ENCODE results near the gene EPHA8.

EPHA8 gene

GRCh38 chr1:22556391-22557104 is 6.7 kb upstream of the EPHA8 start:
- Histone ChIP-seq H3K27me3 (replicated peaks) (peaks cover 54% of the 10 kb centered on the region), H3K4me3 (ENCODE audit: low read depth, low read length) (no peak overlapping the region), H3K27ac (no peak overlapping the region), H3K36me3 (replicated peaks) (no peaks in the 10 kb centered on the region)
- no peak for DNase-seq
- in situ Hi-C loops (cut with HindIII; ENCODE audit: low pct_ligation_motif_present, low sequenced_read_pairs), result no loop called here
- TF ChIP-seq, protein P1, sequence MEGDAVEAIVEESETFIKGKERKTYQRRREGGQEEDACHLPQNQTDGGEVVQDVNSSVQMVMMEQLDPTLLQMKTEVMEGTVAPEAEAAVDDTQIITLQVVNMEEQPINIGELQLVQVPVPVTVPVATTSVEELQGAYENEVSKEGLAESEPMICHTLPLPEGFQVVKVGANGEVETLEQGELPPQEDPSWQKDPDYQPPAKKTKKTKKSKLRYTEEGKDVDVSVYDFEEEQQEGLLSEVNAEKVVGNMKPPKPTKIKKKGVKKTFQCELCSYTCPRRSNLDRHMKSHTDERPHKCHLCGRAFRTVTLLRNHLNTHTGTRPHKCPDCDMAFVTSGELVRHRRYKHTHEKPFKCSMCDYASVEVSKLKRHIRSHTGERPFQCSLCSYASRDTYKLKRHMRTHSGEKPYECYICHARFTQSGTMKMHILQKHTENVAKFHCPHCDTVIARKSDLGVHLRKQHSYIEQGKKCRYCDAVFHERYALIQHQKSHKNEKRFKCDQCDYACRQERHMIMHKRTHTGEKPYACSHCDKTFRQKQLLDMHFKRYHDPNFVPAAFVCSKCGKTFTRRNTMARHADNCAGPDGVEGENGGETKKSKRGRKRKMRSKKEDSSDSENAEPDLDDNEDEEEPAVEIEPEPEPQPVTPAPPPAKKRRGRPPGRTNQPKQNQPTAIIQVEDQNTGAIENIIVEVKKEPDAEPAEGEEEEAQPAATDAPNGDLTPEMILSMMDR (IDR thresholded peaks at IDR 0.05; ENCODE audit: low read depth, low read length, missing control alignments), result no peak

GRCh38 chr1:22557341-22557950 is 5.8 kb upstream of the EPHA8 start:
- DNase-seq, result no peak
- Histone ChIP-seq H3K36me3 (replicated peaks) (no peaks in the 10 kb centered on the region), H3K4me3 (ENCODE audit: low read depth, low read length) (no peak overlapping the region), H3K27me3 (replicated peaks) (peaks cover 61% of the 10 kb centered on the region), H3K27ac (no peak overlapping the region)
- in situ Hi-C loops (cut with HindIII; ENCODE audit: low pct_ligation_motif_present, low sequenced_read_pairs), result no loop called here
- TF ChIP-seq, protein P1 (IDR thresholded peaks at IDR 0.05; ENCODE audit: low read depth, low read length, missing control alignments), result no peak

- TF ChIP-seq, protein P1 (IDR thresholded peaks at IDR 0.05; ENCODE audit: low read depth, low read length, missing control alignments), result no peak
- Histone ChIP-seq H3K36me3 (replicated peaks) (no peaks in the 10 kb centered on the region), H3K27ac (no peak overlapping the region), H3K27me3 (replicated peaks) (peaks cover 82% of the 10 kb centered on the region), H3K4me3 (ENCODE audit: low read depth, low read length) (no peak overlapping the region)
- DNase-seq, result no peak
- in situ Hi-C loops (cut with HindIII; ENCODE audit: low pct_ligation_motif_present, low sequenced_read_pairs), result no loop called here
These were observed 648 bp downstream of the EPHA8 start for GRCh38 chr1:22563671-22564602.

DNA sequence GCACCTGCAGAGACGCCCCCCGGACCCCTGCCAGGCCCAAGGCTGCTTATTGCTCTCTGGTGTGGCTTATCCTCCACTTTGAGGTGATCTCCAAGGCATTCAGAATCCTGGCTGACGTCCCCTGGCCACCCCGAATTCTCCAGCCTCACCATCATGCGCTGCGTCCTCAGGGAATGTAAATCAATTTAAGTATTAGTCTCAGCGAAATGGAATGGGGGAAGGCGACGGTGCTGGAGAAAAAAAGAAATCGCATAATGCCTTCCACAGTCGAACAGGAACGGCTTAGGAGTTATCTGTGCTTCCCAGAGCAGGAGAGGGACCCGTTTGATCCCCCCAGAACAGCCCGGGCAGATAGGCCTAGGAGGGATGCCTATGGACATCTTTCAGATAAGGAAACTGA is 2.9 kb downstream of the EPHA8 start:
- Histone ChIP-seq H3K4me3 (ENCODE audit: low read depth, low read length) (no peak overlapping the region), H3K27me3 (replicated peaks) (peaks cover 71% of the 10 kb centered on the region), H3K27ac (no peak overlapping the region), H3K36me3 (replicated peaks) (no peaks in the 10 kb centered on the region)
- in situ Hi-C loops (cut with HindIII; ENCODE audit: low pct_ligation_motif_present, low sequenced_read_pairs), result no loop called here
- TF ChIP-seq, protein P1 (IDR thresholded peaks at IDR 0.05; ENCODE audit: low read depth, low read length, missing control alignments), result no peak
- DNase-seq, result no peak

DNA sequence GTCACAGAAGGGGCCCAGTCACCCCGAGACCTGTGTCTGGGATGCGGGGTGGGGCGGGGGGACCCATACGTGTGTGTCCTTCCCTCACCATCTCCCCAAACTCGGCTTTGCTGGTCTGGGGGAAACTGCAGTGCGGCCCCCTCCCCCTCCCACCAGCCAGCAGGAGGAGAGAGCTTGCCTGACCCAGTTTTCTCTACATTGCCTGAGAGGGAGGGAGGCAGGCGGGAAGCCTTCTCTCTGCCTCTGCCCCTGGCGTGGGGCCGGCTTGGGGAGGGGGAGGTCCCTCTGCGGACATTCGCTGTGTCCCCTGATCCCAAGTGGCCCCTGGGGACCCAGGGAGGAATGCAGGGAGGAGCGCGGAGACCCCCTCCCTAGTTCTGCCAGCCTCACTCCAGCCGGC is 3.9 kb downstream of the EPHA8 start:
- no peaks in the 10 kb centered on the region for H3K36me3 ChIP-seq (replicated peaks)
- H3K27ac ChIP-seq, result no peak overlapping the region
- H3K27me3 ChIP-seq (replicated peaks), result peaks cover 61% of the 10 kb centered on the region
- in situ Hi-C loops (cut with HindIII; ENCODE audit: low pct_ligation_motif_present, low sequenced_read_pairs), result no loop called here
- no peak overlapping the region for H3K4me3 ChIP-seq (ENCODE audit: low read depth, low read length)
- TF ChIP-seq, protein P1 (IDR thresholded peaks at IDR 0.05; ENCODE audit: low read depth, low read length, missing control alignments), result no peak
- DNase-seq, result no peak
